Liver (tissue), 9 donors: ENCODE measurements around the gene RPL34. TPM values are rescaled to one million over a fixed set of nuclear protein-coding genes. Genes with fewer than 3 reads are reported as not detected.

Experiments
- DNase-seq: peaks from one replicate; pipeline ENCODE4 v3.0.0-alpha.2; 2017; ENCODE audit warnings: low spot score
- H3K27ac ChIP-seq, 2 donors: one replicate each; pipeline ENCODE4 v1.7.0; 2013; ENCODE audit warnings: inconsistent platforms in 2 of 2, low read length in 2 of 2, control low read depth in 1 of 2, low read depth in 1 of 2, mild to moderate bottlenecking in 1 of 2
- H3K27me3 ChIP-seq, 4 donors: one replicate each; pipeline versions ENCODE4 v1.6.1 to v1.7.0; 2013; ENCODE audit warnings: low read length in 3 of 4, inconsistent platforms in 1 of 4, mild to moderate bottlenecking in 1 of 4, moderate library complexity in 1 of 4; ENCODE audit not compliant: control insufficient read depth in 4 of 4, insufficient read depth in 4 of 4
- H3K36me3 ChIP-seq, 4 donors: one replicate each; pipeline versions ENCODE4 v1.6.1 to v1.7.0; 2013; ENCODE audit warnings: low read length in 3 of 4, mild to moderate bottlenecking in 3 of 4, low read depth in 1 of 4, moderate library complexity in 1 of 4; ENCODE audit not compliant: control insufficient read depth in 4 of 4, insufficient read depth in 3 of 4
- H3K4me1 ChIP-seq, 4 donors: one replicate each; pipeline versions ENCODE4 v1.6.1 to v1.7.0; 2013; ENCODE audit warnings: low read length in 3 of 4, mild to moderate bottlenecking in 3 of 4, moderate library complexity in 1 of 4; ENCODE audit not compliant: control insufficient read depth in 4 of 4, insufficient read depth in 4 of 4
- H3K4me3 ChIP-seq, 3 donors: one replicate each; pipeline versions ENCODE4 v1.6.1 to v1.7.0; 2013; ENCODE audit warnings: low read length in 3 of 3, control low read depth in 1 of 3, low read depth in 1 of 3, mild to moderate bottlenecking in 1 of 3
- H3K9ac ChIP-seq, 2 donors: one replicate each; pipeline ENCODE4 v1.7.0; 2013; ENCODE audit warnings: low read length in 2 of 2, mild to moderate bottlenecking in 2 of 2, moderate library complexity in 2 of 2, control low read depth in 1 of 2, low read depth in 1 of 2
- H3K9me3 ChIP-seq, 4 donors: one replicate each; pipeline versions ENCODE4 v1.6.1 to v1.7.0; 2013; ENCODE audit warnings: low read length in 3 of 4; ENCODE audit not compliant: control insufficient read depth in 4 of 4
- CTCF ChIP-seq: fragments of 150-350 bp; IDR thresholded peaks from 2 replicates; pipeline ENCODE4 v1.5.1; 2017; ENCODE audit warnings: improper control_type of control experiment, low read depth, low read length; ENCODE audit not compliant: missing input control
- EGR1 ChIP-seq, 2 donors: IDR thresholded peaks; 2 replicates each; pipeline ENCODE4 v1.6.1; 2016 to 2018; ENCODE audit warnings: antibody characterized with exemption in 2 of 2, low read depth in 2 of 2
- FOXA1 ChIP-seq: IDR thresholded peaks from 2 replicates; pipeline ENCODE4 v1.6.1; 2016; ENCODE audit warnings: antibody characterized with exemption
- FOXA2 ChIP-seq: IDR thresholded peaks from 2 replicates; pipeline ENCODE4 v1.6.1; 2016; ENCODE audit warnings: antibody characterized with exemption
- GABPA ChIP-seq, 2 donors: IDR thresholded peaks in 1 of 2; conservative IDR thresholded peaks in 1 of 2; 2 replicates each; pipeline ENCODE4 v1.6.1; 2016; ENCODE audit warnings: antibody characterized with exemption in 2 of 2, mild to moderate bottlenecking in 1 of 2, moderate library complexity in 1 of 2
- HNF4A ChIP-seq, 2 donors: conservative IDR thresholded peaks; 2 replicates each; pipeline ENCODE4 v1.6.1; 2016; ENCODE audit warnings: antibody characterized with exemption in 2 of 2, mild to moderate bottlenecking in 2 of 2
- JUND ChIP-seq, 2 donors: IDR thresholded peaks; 2 replicates each; pipeline ENCODE4 v1.6.1; 2016; ENCODE audit warnings: antibody characterized with exemption in 2 of 2
- MAX ChIP-seq: IDR thresholded peaks from 2 replicates; pipeline ENCODE4 v1.6.1; 2016; ENCODE audit warnings: antibody characterized with exemption
- NR2F2 ChIP-seq: IDR thresholded peaks from 2 replicates; pipeline ENCODE4 v1.6.1; 2016; ENCODE audit warnings: antibody characterized with exemption
- RAD21 ChIP-seq, 2 donors: IDR thresholded peaks; 2 replicates each; pipeline ENCODE4 v1.6.1; 2016; ENCODE audit warnings: antibody characterized with exemption in 2 of 2, mild to moderate bottlenecking in 2 of 2
- RXRA ChIP-seq, 2 donors: IDR thresholded peaks; 2 replicates each; pipeline ENCODE4 v1.6.1; 2017 to 2018; ENCODE audit warnings: antibody characterized with exemption in 2 of 2, mild to moderate bottlenecking in 1 of 2
- SP1 ChIP-seq: IDR thresholded peaks from 2 replicates; pipeline ENCODE4 v1.6.1; 2018; ENCODE audit warnings: antibody characterized with exemption, mild to moderate bottlenecking
- TAF1 ChIP-seq: conservative IDR thresholded peaks from 2 replicates; pipeline ENCODE4 v1.6.1; 2016; ENCODE audit warnings: antibody characterized with exemption, mild to moderate bottlenecking
- YY1 ChIP-seq: IDR thresholded peaks from 2 replicates; pipeline ENCODE4 v1.6.1; 2016; ENCODE audit warnings: antibody characterized with exemption, mild to moderate bottlenecking
- ZBTB33 ChIP-seq: IDR thresholded peaks from 2 replicates; pipeline ENCODE4 v1.6.1; 2016; ENCODE audit warnings: antibody characterized with exemption
- WGBS: extraction: QIAGEN DNeasy Blood & Tissue Kit; methylation state at CpG from one replicate; pipeline ENCODE4 v1.1.7; 2013; 5-methylcytosine and 5-hydroxymethylcytosine counted together
- polyA plus RNA-seq, 2 donors: library from polyadenylated mRNA; stranded (reverse) in 1 of 2; unstranded in 1 of 2; fragments of 200-250 nt in 1 of 2; fragments of >200 nt in 1 of 2; fragmentation: Nextera tagmentation in 1 of 2; extraction: Ambion mirVana in 1 of 2; gene quantifications; one replicate each; pipeline versions ENCODE4 v1.2.1 to v1.2.3, GENCODE V29; 2013 to 2015
- total RNA-seq, 2 donors: library from RNA; depleted of rRNA; stranded (reverse); fragments of >200 nt; gene quantifications; one replicate each; pipeline ENCODE4 v1.2.3, GENCODE V29; 2014
- TF ChIP-seq, protein P1 (sequence below): IDR thresholded peaks from 2 replicates; pipeline ENCODE4 v1.6.1; 2016; ENCODE audit warnings: antibody characterized with exemption
- TF ChIP-seq, protein P2 (sequence below): IDR thresholded peaks from 2 replicates; pipeline ENCODE4 v1.6.1; 2016; ENCODE audit warnings: antibody characterized with exemption, mild to moderate bottlenecking
- donor health status: healthy.
- donor health status: healthy.
- donor health status: healthy.
- donor health status: healthy.
- donor health status: healthy.

RPL34 gene
- total and polyA plus RNA-seq, 4 donors = 138 to 1,016 (median 510) TPM

- Histone ChIP-seq H3K9me3 (no peaks in the 10 kb centered on the region), H3K4me1 (peaks cover 0 to under 1% (median 0%) of the 10 kb centered on the region in 4 donors), H3K27ac (no peak overlapping the region), H3K27me3 (no peaks in the 10 kb centered on the region), H3K9ac (no peak overlapping the region), H3K4me3 (no peak overlapping the region), H3K36me3 (no peaks in the 10 kb centered on the region)
- WGBS = 95% methylated on average over 1 of the region's 1 CpG
- no peak for DNase-seq
- TF ChIP-seq, protein P1, sequence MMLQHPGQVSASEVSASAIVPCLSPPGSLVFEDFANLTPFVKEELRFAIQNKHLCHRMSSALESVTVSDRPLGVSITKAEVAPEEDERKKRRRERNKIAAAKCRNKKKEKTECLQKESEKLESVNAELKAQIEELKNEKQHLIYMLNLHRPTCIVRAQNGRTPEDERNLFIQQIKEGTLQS = no peak
- TF ChIP-seq NR2F2 (no peak), RAD21 (IDR thresholded peaks at IDR 0.05) (no peak), EGR1 (IDR thresholded peaks at IDR 0.05; ENCODE audit: low read depth in 2 of 2) (no peak), JUND (IDR thresholded peaks at IDR 0.05) (no peak), TAF1 (no peak), CTCF (no peak), FOXA1 (no peak), FOXA2 (no peak), ZBTB33 (no peak), YY1 (no peak), GABPA (IDR thresholded peaks at IDR 0.05 in 1 of 2, conservative IDR thresholded peaks at IDR 0.05 in 1 of 2) (no peak), SP1 (no peak), HNF4A (conservative IDR thresholded peaks at IDR 0.05) (no peak), MAX (no peak), RXRA (IDR thresholded peaks at IDR 0.05) (no peak)
- TF ChIP-seq, protein P2, sequence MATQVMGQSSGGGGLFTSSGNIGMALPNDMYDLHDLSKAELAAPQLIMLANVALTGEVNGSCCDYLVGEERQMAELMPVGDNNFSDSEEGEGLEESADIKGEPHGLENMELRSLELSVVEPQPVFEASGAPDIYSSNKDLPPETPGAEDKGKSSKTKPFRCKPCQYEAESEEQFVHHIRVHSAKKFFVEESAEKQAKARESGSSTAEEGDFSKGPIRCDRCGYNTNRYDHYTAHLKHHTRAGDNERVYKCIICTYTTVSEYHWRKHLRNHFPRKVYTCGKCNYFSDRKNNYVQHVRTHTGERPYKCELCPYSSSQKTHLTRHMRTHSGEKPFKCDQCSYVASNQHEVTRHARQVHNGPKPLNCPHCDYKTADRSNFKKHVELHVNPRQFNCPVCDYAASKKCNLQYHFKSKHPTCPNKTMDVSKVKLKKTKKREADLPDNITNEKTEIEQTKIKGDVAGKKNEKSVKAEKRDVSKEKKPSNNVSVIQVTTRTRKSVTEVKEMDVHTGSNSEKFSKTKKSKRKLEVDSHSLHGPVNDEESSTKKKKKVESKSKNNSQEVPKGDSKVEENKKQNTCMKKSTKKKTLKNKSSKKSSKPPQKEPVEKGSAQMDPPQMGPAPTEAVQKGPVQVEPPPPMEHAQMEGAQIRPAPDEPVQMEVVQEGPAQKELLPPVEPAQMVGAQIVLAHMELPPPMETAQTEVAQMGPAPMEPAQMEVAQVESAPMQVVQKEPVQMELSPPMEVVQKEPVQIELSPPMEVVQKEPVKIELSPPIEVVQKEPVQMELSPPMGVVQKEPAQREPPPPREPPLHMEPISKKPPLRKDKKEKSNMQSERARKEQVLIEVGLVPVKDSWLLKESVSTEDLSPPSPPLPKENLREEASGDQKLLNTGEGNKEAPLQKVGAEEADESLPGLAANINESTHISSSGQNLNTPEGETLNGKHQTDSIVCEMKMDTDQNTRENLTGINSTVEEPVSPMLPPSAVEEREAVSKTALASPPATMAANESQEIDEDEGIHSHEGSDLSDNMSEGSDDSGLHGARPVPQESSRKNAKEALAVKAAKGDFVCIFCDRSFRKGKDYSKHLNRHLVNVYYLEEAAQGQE = no peak
Measured at GRCh38 chr4:108596344-108596743, 24.0 kb upstream of the RPL34 start.

- Histone ChIP-seq H3K27me3 (no peaks in the 10 kb centered on the region), H3K9ac (no peak overlapping the region), H3K9me3 (no peaks in the 10 kb centered on the region), H3K4me1 (no peaks in the 10 kb centered on the region), H3K4me3 (no peak overlapping the region), H3K36me3 (no peaks in the 10 kb centered on the region), H3K27ac (no peak overlapping the region)
- TF ChIP-seq MAX = no peak
- no peak for TF ChIP-seq HNF4A (conservative IDR thresholded peaks at IDR 0.05)
- TF ChIP-seq, protein P1 = no peak
- 84% methylated on average over 3 of the region's 3 CpGs for WGBS
- no peak for DNase-seq
Measured at GRCh38 chr4:108601106-108601505, 19.3 kb upstream of the RPL34 start.
